Mesodermal cell (in vitro differentiated cells): Measurements from ENCODE around the gene GP1BB.

Experiments
- H3K27ac ChIP-seq: 2 replicates; pipeline ENCODE4 v1.7.0; 2013; ENCODE audit warnings: mild to moderate bottlenecking, low read depth, low read length, moderate library complexity; ENCODE audit not compliant: severe bottlenecking
- H3K36me3 ChIP-seq: 2 replicates; pipeline ENCODE4 v1.7.1; 2013; ENCODE audit warnings: mild to moderate bottlenecking, low read length, moderate library complexity; ENCODE audit not compliant: control insufficient read depth, insufficient read depth
- H3K4me1 ChIP-seq: one replicate; pipeline ENCODE4 v1.7.1; 2013; ENCODE audit warnings: mild to moderate bottlenecking, low read length; ENCODE audit not compliant: insufficient read depth, control insufficient read depth, poor library complexity, severe bottlenecking
- H3K4me3 ChIP-seq: 2 replicates; pipeline ENCODE4 v1.7.0; 2013; ENCODE audit warnings: low read length, control low read depth, mild to moderate bottlenecking; ENCODE audit not compliant: insufficient read depth, poor library complexity, severe bottlenecking; ENCODE audit errors: extremely low read depth
- H3K9me3 ChIP-seq: 2 replicates; pipeline ENCODE4 v1.7.1; 2013; ENCODE audit warnings: mild to moderate bottlenecking, low read length, moderate library complexity; ENCODE audit not compliant: control insufficient read depth
- WGBS, 2 experiments: methylation state at CpG; one replicate each; pipeline ENCODE4 v1.1.5; 2013; ENCODE audit warnings: missing lambda C conversion rate in 2 of 2; ENCODE audit not compliant: insufficient coverage in 2 of 2; 5-methylcytosine and 5-hydroxymethylcytosine counted together

GP1BB gene

GRCh38 chr22:19680911-19681862 lies 42.2 kb upstream of the GP1BB start:
- Histone ChIP-seq H3K27ac (no peak overlapping the region), H3K36me3 (no peaks in the 10 kb centered on the region), H3K4me1 (no peaks in the 10 kb centered on the region), H3K4me3 (no peak overlapping the region), H3K9me3 (no peaks in the 10 kb centered on the region)
- WGBS, 2 experiments = 94 to 95% methylated on average over 7 to 8 of the region's 11 CpGs

GRCh38 chr22:19681863-19682245 lies 41.5 kb upstream of the GP1BB start:
- H3K4me1 ChIP-seq = no peaks in the 10 kb centered on the region
- no peaks in the 10 kb centered on the region for H3K36me3 ChIP-seq
- H3K27ac ChIP-seq = no peak overlapping the region
- no peak overlapping the region for H3K4me3 ChIP-seq
- 94 to 100% methylated on average over 2 to 3 of the region's 6 CpGs for WGBS, 2 experiments
- no peaks in the 10 kb centered on the region for H3K9me3 ChIP-seq

- Histone ChIP-seq H3K36me3 (no peaks in the 10 kb centered on the region), H3K4me3 (no peak overlapping the region), H3K27ac (no peak overlapping the region), H3K4me1 (peaks cover 8% of the 10 kb centered on the region), H3K9me3 (no peaks in the 10 kb centered on the region)
- WGBS, 2 experiments = 89 to 92% methylated on average over 6 to 7 of the region's 7 CpGs
Measured at GRCh38 chr22:19686946-19687345, 36.4 kb upstream of the GP1BB start.

GRCh38 chr22:19687561-19688300 lies 35.6 kb upstream of the GP1BB start:
- no peaks in the 10 kb centered on the region for H3K36me3 ChIP-seq
- H3K4me1 ChIP-seq = peaks cover 11% of the 10 kb centered on the region
- no peaks in the 10 kb centered on the region for H3K9me3 ChIP-seq
- H3K4me3 ChIP-seq = no peak overlapping the region
- no peak overlapping the region for H3K27ac ChIP-seq
- WGBS, 2 experiments = 78 to 82% methylated on average over 15 to 20 of the region's 22 CpGs

- WGBS, 2 experiments = 93 to 95% methylated on average over 19 to 20 of the region's 21 CpGs
- H3K27ac ChIP-seq = no peak overlapping the region
- H3K4me3 ChIP-seq = no peak overlapping the region
- peaks cover 11% of the 10 kb centered on the region for H3K4me1 ChIP-seq
- H3K9me3 ChIP-seq = no peaks in the 10 kb centered on the region
- H3K36me3 ChIP-seq = no peaks in the 10 kb centered on the region
Measured at GRCh38 chr22:19688301-19689290, 34.7 kb upstream of the GP1BB start.

GRCh38 chr22:19689408-19689807 lies 33.9 kb upstream of the GP1BB start:
- no peak overlapping the region for H3K4me3 ChIP-seq

GRCh38 chr22:19691007-19691720 lies 32.2 kb upstream of the GP1BB start:
- peak overlapping the region; percentile 84 for H3K27ac ChIP-seq
- WGBS, 2 experiments = 79 to 83% methylated on average over 6 to 7 of the region's 9 CpGs

More at GRCh38 chr22:19689408-19689807, 33.9 kb upstream of the GP1BB start:
- peaks cover 11% of the 10 kb centered on the region for H3K4me1 ChIP-seq
- H3K27ac ChIP-seq = no peak overlapping the region
- H3K9me3 ChIP-seq = no peaks in the 10 kb centered on the region
- no peaks in the 10 kb centered on the region for H3K36me3 ChIP-seq
- WGBS, 2 experiments = 94 to 95% methylated on average over 15 of the region's 15 CpGs

GRCh38 chr22:19691721-19692341 lies 31.5 kb upstream of the GP1BB start:
- Histone ChIP-seq H3K4me1 (peaks cover 11% of the 10 kb centered on the region), H3K27ac (peak overlapping the region; percentile 84), H3K9me3 (no peaks in the 10 kb centered on the region), H3K4me3 (peak overlapping the region; percentile 1), H3K36me3 (no peaks in the 10 kb centered on the region)
- 9 to 35% methylated on average over 12 of the region's 19 CpGs for WGBS, 2 experiments

More at GRCh38 chr22:19691007-19691720, 32.2 kb upstream of the GP1BB start:
- peaks cover 11% of the 10 kb centered on the region for H3K4me1 ChIP-seq
- no peaks in the 10 kb centered on the region for H3K9me3 ChIP-seq
- no peaks in the 10 kb centered on the region for H3K36me3 ChIP-seq
- H3K4me3 ChIP-seq = no peak overlapping the region

- Histone ChIP-seq H3K4me3 (no peak overlapping the region), H3K27ac (no peak overlapping the region), H3K36me3 (no peaks in the 10 kb centered on the region), H3K9me3 (no peaks in the 10 kb centered on the region), H3K4me1 (peaks cover 11% of the 10 kb centered on the region)
- WGBS, 2 experiments = 92 to 97% methylated on average over 8 to 11 of the region's 14 CpGs
Measured at GRCh38 chr22:19693581-19693980, 29.8 kb upstream of the GP1BB start.
